Gastroesophageal sphincter (tissue), 4 donors: ENCODE measurements around the gene TXK. TPM values are rescaled to one million over a fixed set of nuclear protein-coding genes. Genes with fewer than 3 reads are reported as not detected.

Source experiments
- ATAC-seq: fragments of 150-250 bp; one replicate; pipeline ENCODE4 v1.9.1; 2016; ENCODE audit warnings: mild to moderate bottlenecking, moderate library complexity
- H3K27ac ChIP-seq, 4 donors: fragments of 200-600 bp; sonication (generic) in 3 of 4; 1 replicate in 3 of 4; 2 replicates in 1 of 4; pipeline ENCODE4 v1.5.1; 2016 to 2019
- H3K27me3 ChIP-seq: fragments of 200-600 bp; sonication (generic); one replicate; pipeline ENCODE4 v1.5.1; 2019
- H3K36me3 ChIP-seq, 2 donors: fragments of 200-600 bp; sonication (generic); one replicate each; pipeline ENCODE4 v1.5.1; 2019; ENCODE audit warnings: control low read depth in 1 of 2
- H3K4me1 ChIP-seq, 3 donors: fragments of 200-600 bp; sonication (generic); 1 replicate in 2 of 3; 2 replicates in 1 of 3; pipeline ENCODE4 v1.5.1; 2016 to 2019; ENCODE audit warnings: control low read depth in 2 of 3
- H3K4me3 ChIP-seq, 2 donors: fragments of 200-600 bp; sonication (generic); one replicate each; pipeline ENCODE4 v1.5.1; 2019; ENCODE audit warnings: mild to moderate bottlenecking in 1 of 2, moderate library complexity in 1 of 2
- H3K9me3 ChIP-seq, 3 donors: fragments of 200-600 bp; sonication (generic); one replicate each; pipeline ENCODE4 v1.5.1; 2017 to 2019; ENCODE audit warnings: control low read depth in 2 of 3
- EP300 ChIP-seq: sonication (generic); formaldehyde crosslinking; IDR thresholded peaks from one replicate; pipeline ENCODE4 v1.6.1; 2017; ENCODE audit warnings: antibody characterized with exemption, mild to moderate bottlenecking
- POLR2A ChIP-seq, 2 donors: fragments of 450-650 bp; IDR thresholded peaks; one replicate each; pipeline ENCODE4 v1.6.1; 2017; ENCODE audit warnings: antibody characterized with exemption in 2 of 2, mild to moderate bottlenecking in 2 of 2, moderate library complexity in 1 of 2
- POLR2AphosphoS5 ChIP-seq: sonication (generic); formaldehyde crosslinking; IDR thresholded peaks from one replicate; pipeline ENCODE4 v1.6.1; 2017; ENCODE audit warnings: antibody characterized with exemption
- WGBS, 2 donors: methylation state at CpG; one replicate each; pipeline ENCODE4 v1.1.5; 2018; ENCODE audit warnings: low coverage in 1 of 2; 5-methylcytosine and 5-hydroxymethylcytosine counted together
- total RNA-seq, 4 donors: library from RNA; depleted of rRNA; stranded (reverse); fragments of >200 nt; gene quantifications; one replicate each; pipeline ENCODE4 v1.1.0, GENCODE V29; 2016
- TF ChIP-seq, protein P1 (sequence below), 4 experiments: fragments of 200-600 bp in 2 of 4; fragments of 450-650 bp in 2 of 4; sonication (generic) in 1 of 4; IDR thresholded peaks; one replicate each; pipeline ENCODE4 v1.5.1; 2017 to 2019; ENCODE audit warnings: antibody characterized with exemption in 4 of 4, mild to moderate bottlenecking in 2 of 4, moderate library complexity in 2 of 4

The TXK gene
- total RNA-seq, 4 donors from 2014 or later: 0.32 to 0.81 (median 0.39) TPM; not detected in 1

DNA sequence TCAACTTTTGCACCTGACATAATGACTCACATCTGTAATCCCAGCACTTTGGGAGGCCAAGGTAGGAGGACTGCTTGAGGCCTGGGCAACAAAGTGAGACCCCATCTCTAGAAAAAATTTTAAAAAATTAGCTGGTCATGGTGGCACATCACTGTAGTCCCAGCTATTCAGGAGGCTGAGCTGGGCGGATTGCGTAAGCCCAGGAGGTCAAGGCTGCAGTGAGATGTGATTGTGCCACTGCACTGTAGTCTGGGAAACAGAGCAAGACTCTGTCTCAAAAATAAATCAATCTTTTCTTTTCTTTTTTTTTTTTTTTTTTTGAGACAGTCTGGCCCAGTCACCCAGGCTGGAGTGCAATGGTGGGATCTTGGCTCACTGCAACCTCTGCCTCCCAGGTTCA, 65.0 kb downstream of the TXK start:
- 42 to 50% methylated on average over 2 of the region's 2 CpGs for WGBS, 2 donors

DNA sequence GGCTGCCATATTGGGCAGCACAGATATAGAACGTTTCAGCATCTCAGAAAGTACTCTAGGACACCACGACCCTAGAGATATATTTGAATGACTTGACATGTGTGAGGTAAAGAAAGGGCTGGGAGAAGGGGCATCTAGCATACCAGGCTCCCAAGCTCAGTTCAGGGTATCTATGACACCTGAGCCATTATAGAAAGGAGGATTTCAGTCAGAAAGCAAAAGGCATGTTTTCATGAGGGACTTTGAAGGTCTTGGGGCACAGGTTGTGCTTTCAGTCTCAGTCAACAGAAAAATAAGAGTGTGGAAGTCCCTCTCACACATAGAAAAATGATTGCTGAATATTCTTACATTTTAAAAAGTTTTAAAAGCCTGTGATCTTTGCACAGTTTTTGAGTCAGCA, 65.9 kb downstream of the TXK start:
- Histone ChIP-seq H3K36me3 (no peaks in the 10 kb centered on the region), H3K4me1 (no peaks in the 10 kb centered on the region), H3K27ac (no peak overlapping the region), H3K4me3 (no peak overlapping the region), H3K9me3 (no peaks in the 10 kb centered on the region), H3K27me3 (no peaks in the 10 kb centered on the region)
- ATAC-seq: no peak
- 78 to 92% methylated on average over 2 of the region's 2 CpGs for WGBS, 2 donors
- TF ChIP-seq POLR2AphosphoS5: no peak

More for the DNA sequence above, 65.0 kb downstream of the TXK start:
- no peak overlapping the region for H3K27ac ChIP-seq
- H3K27me3 ChIP-seq: no peaks in the 10 kb centered on the region
- H3K9me3 ChIP-seq: no peaks in the 10 kb centered on the region
- H3K36me3 ChIP-seq: no peaks in the 10 kb centered on the region
- TF ChIP-seq POLR2AphosphoS5 (no peak), POLR2A (IDR thresholded peaks at IDR 0.05) (no peak), EP300 (no peak)
- TF ChIP-seq, protein P1, sequence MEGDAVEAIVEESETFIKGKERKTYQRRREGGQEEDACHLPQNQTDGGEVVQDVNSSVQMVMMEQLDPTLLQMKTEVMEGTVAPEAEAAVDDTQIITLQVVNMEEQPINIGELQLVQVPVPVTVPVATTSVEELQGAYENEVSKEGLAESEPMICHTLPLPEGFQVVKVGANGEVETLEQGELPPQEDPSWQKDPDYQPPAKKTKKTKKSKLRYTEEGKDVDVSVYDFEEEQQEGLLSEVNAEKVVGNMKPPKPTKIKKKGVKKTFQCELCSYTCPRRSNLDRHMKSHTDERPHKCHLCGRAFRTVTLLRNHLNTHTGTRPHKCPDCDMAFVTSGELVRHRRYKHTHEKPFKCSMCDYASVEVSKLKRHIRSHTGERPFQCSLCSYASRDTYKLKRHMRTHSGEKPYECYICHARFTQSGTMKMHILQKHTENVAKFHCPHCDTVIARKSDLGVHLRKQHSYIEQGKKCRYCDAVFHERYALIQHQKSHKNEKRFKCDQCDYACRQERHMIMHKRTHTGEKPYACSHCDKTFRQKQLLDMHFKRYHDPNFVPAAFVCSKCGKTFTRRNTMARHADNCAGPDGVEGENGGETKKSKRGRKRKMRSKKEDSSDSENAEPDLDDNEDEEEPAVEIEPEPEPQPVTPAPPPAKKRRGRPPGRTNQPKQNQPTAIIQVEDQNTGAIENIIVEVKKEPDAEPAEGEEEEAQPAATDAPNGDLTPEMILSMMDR (IDR thresholded peaks at IDR 0.05): no peak
- no peaks in the 10 kb centered on the region for H3K4me1 ChIP-seq
- no peak for ATAC-seq
- H3K4me3 ChIP-seq: no peak overlapping the region

DNA sequence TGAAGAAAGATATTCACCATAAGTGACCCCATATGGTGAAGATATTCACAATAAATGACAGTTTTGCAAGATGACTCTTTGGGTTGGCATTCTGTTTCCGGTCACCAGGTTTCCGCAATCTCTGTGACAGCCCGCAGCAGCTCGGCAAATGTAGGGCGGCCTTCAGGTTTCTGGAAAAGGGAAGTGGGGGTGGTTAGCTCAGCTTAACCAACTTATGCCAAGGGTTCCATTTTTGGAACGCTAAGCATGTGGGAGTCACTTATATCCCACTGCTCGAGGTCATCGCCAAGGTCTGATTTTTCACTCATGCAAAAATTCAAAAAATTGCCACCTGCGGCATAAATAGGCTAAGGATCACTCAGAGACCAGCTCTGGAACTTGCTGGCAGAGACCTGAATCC, 66.5 kb downstream of the TXK start:
- 92 to 98% methylated on average over 8 to 9 of the region's 9 CpGs for WGBS, 2 donors
- H3K27me3 ChIP-seq: no peaks in the 10 kb centered on the region
- H3K4me1 ChIP-seq: no peaks in the 10 kb centered on the region
- ATAC-seq: no peak
- H3K36me3 ChIP-seq: no peaks in the 10 kb centered on the region
- no peak overlapping the region for H3K4me3 ChIP-seq
- H3K9me3 ChIP-seq: no peaks in the 10 kb centered on the region
- no peak for TF ChIP-seq EP300
- TF ChIP-seq POLR2AphosphoS5: no peak
- TF ChIP-seq POLR2A (IDR thresholded peaks at IDR 0.05): no peak
- TF ChIP-seq, protein P1 (IDR thresholded peaks at IDR 0.05): no peak
- no peak overlapping the region for H3K27ac ChIP-seq

GRCh38 chr4:48065587-48066052, 68.4 kb downstream of the TXK start:
- H3K4me1 ChIP-seq: no peaks in the 10 kb centered on the region
- 100% methylated on average over 1 of the region's 1 CpG; no CpG with 5 or more reads in 1 of the 2 donors for WGBS, 2 donors
- no peak for TF ChIP-seq POLR2A (IDR thresholded peaks at IDR 0.05)
- TF ChIP-seq EP300: no peak
- TF ChIP-seq, protein P1 (IDR thresholded peaks at IDR 0.05): no peak
- TF ChIP-seq POLR2AphosphoS5: no peak
- no peaks in the 10 kb centered on the region for H3K9me3 ChIP-seq
- H3K36me3 ChIP-seq: no peaks in the 10 kb centered on the region
- no peaks in the 10 kb centered on the region for H3K27me3 ChIP-seq
- no peak overlapping the region for H3K4me3 ChIP-seq
- no peak overlapping the region for H3K27ac ChIP-seq
- no peak for ATAC-seq

DNA sequence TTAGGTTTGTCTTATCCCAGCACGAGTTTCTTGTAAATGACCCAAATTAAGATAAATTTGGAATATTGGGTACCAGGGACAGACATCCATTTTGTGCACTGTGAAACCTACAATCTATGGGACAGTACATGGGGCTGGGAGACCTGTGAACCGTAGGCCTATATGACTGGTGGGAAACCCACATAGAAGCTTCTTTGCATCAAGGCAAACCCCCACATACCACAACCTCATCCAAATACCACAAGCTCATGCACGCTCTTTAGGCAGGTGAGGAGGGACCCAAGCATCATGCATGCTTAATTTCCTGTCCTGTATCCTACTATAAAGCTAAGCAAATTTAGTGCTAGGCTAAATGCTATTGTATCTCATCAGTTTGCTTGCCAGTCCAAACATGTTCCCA, 69.7 kb downstream of the TXK start:
- Histone ChIP-seq H3K27me3 (no peaks in the 10 kb centered on the region), H3K9me3 (no peaks in the 10 kb centered on the region), H3K4me3 (no peak overlapping the region), H3K27ac (no peak overlapping the region), H3K36me3 (no peaks in the 10 kb centered on the region), H3K4me1 (no peaks in the 10 kb centered on the region)
- WGBS, 2 donors: 70 to 86% methylated on average over 1 to 3 of the region's 3 CpGs
- ATAC-seq: no peak
- TF ChIP-seq, protein P1 (IDR thresholded peaks at IDR 0.05): no peak
- TF ChIP-seq EP300 (no peak), POLR2AphosphoS5 (no peak), POLR2A (IDR thresholded peaks at IDR 0.05) (no peak)
